Measurements from ENCODE around the gene COL25A1.

COL25A1 gene

GRCh38 chr4:108868606-108869227 lies 433.7 kb downstream of the COL25A1 start:
- H3K27ac ChIP-seq (ENCODE audit: low read length), result no peak overlapping the region
- H3K9me3 ChIP-seq (ENCODE audit: control insufficient read depth, low read depth, low read length), result no peaks in the 10 kb centered on the region
- no peak overlapping the region for H3K4me3 ChIP-seq (ENCODE audit: low read length)
- no peaks in the 10 kb centered on the region for H3K27me3 ChIP-seq (ENCODE audit: control insufficient read depth, insufficient read depth, low read length)
- no peaks in the 10 kb centered on the region for H3K4me1 ChIP-seq (ENCODE audit: control insufficient read depth, low read depth, low read length)
- no peaks in the 10 kb centered on the region for H3K36me3 ChIP-seq (ENCODE audit: control insufficient read depth, low read depth, low read length)
- no peak overlapping the region for H3K9ac ChIP-seq (ENCODE audit: low read length)

DNA sequence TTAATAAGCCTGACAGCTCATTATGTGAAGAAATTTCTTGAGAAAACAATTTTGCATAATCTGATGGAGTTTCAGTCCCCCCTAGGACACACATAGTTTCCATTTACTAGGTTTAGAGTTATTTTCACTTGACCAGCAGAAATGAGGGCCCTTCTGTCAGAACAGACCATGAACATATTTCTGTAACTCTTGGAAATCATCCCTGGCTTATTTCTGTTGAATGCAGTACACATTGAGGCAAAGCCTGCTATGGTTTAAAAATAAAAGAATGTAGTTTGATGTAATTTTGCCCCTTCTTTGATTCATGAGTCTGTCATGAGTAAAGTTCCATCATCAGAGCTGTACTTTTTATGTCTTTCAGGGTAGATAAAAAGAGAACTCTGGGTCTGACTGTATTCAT lies 435.0 kb downstream of the COL25A1 start:
- no peak overlapping the region for H3K4me3 ChIP-seq (ENCODE audit: low read length)
- H3K9me3 ChIP-seq (ENCODE audit: control insufficient read depth, low read depth, low read length), result no peaks in the 10 kb centered on the region

GRCh38 chr4:108861334-108861733 lies 441.1 kb downstream of the COL25A1 start:
- no peak overlapping the region for H3K9ac ChIP-seq (ENCODE audit: low read length)
- no peaks in the 10 kb centered on the region for H3K27me3 ChIP-seq (ENCODE audit: control insufficient read depth, insufficient read depth, low read length)
- H3K36me3 ChIP-seq (ENCODE audit: control insufficient read depth, low read depth, low read length), result no peaks in the 10 kb centered on the region
- H3K27ac ChIP-seq (ENCODE audit: low read length), result no peak overlapping the region
- no peaks in the 10 kb centered on the region for H3K9me3 ChIP-seq (ENCODE audit: control insufficient read depth, low read depth, low read length)
- H3K4me1 ChIP-seq (ENCODE audit: control insufficient read depth, low read depth, low read length), result peaks cover 5% of the 10 kb centered on the region
- no peak overlapping the region for H3K4me3 ChIP-seq (ENCODE audit: low read length)

More for the DNA sequence above, 435.0 kb downstream of the COL25A1 start:
- Histone ChIP-seq H3K9ac (ENCODE audit: low read length) (no peak overlapping the region), H3K27ac (ENCODE audit: low read length) (no peak overlapping the region), H3K36me3 (ENCODE audit: control insufficient read depth, low read depth, low read length) (no peaks in the 10 kb centered on the region), H3K4me1 (ENCODE audit: control insufficient read depth, low read depth, low read length) (no peaks in the 10 kb centered on the region), H3K27me3 (ENCODE audit: control insufficient read depth, insufficient read depth, low read length) (no peaks in the 10 kb centered on the region)

DNA sequence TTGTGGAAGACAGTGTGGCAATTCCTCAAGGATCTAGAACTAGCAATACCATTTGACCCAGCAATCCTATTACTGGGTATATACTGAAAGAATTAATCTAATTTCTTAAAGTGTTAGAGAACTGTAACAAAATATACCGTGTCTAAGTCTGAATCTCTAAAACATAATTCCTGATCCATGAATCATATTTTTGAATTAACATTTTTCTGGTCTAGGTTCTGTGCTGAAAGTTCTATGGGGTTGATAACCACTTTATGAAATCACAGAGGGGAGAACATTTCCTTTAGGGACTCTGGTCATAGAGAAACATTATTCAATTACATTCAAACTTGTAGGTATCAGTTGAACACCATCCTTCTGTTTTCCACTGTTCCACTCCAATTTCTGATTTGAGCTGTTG lies 447.7 kb downstream of the COL25A1 start:
- H3K27ac ChIP-seq (ENCODE audit: low read length), result no peak overlapping the region
- H3K9ac ChIP-seq (ENCODE audit: low read length), result no peak overlapping the region
- no peaks in the 10 kb centered on the region for H3K9me3 ChIP-seq (ENCODE audit: control insufficient read depth, low read depth, low read length)
- peaks cover 9% of the 10 kb centered on the region for H3K4me1 ChIP-seq (ENCODE audit: control insufficient read depth, low read depth, low read length)
- H3K4me3 ChIP-seq (ENCODE audit: low read length), result no peak overlapping the region
- H3K36me3 ChIP-seq (ENCODE audit: control insufficient read depth, low read depth, low read length), result no peaks in the 10 kb centered on the region
- no peaks in the 10 kb centered on the region for H3K27me3 ChIP-seq (ENCODE audit: control insufficient read depth, insufficient read depth, low read length)

GRCh38 chr4:108852691-108853090 lies 449.8 kb downstream of the COL25A1 start:
- Histone ChIP-seq H3K27ac (ENCODE audit: low read length) (no peak overlapping the region), H3K36me3 (ENCODE audit: control insufficient read depth, low read depth, low read length) (no peaks in the 10 kb centered on the region), H3K4me1 (ENCODE audit: control insufficient read depth, low read depth, low read length) (peaks cover 12% of the 10 kb centered on the region), H3K4me3 (ENCODE audit: low read length) (no peak overlapping the region), H3K9ac (ENCODE audit: low read length) (no peak overlapping the region), H3K27me3 (ENCODE audit: control insufficient read depth, insufficient read depth, low read length) (no peaks in the 10 kb centered on the region), H3K9me3 (ENCODE audit: control insufficient read depth, low read depth, low read length) (no peaks in the 10 kb centered on the region)

GRCh38 chr4:108851366-108851765 lies 451.1 kb downstream of the COL25A1 start:
- no peaks in the 10 kb centered on the region for H3K9me3 ChIP-seq (ENCODE audit: control insufficient read depth, low read depth, low read length)
- no peak overlapping the region for H3K4me3 ChIP-seq (ENCODE audit: low read length)
- no peaks in the 10 kb centered on the region for H3K36me3 ChIP-seq (ENCODE audit: control insufficient read depth, low read depth, low read length)
- no peaks in the 10 kb centered on the region for H3K27me3 ChIP-seq (ENCODE audit: control insufficient read depth, insufficient read depth, low read length)
- H3K9ac ChIP-seq (ENCODE audit: low read length), result no peak overlapping the region
- H3K27ac ChIP-seq (ENCODE audit: low read length), result no peak overlapping the region
- H3K4me1 ChIP-seq (ENCODE audit: control insufficient read depth, low read depth, low read length), result peaks cover 12% of the 10 kb centered on the region

DNA sequence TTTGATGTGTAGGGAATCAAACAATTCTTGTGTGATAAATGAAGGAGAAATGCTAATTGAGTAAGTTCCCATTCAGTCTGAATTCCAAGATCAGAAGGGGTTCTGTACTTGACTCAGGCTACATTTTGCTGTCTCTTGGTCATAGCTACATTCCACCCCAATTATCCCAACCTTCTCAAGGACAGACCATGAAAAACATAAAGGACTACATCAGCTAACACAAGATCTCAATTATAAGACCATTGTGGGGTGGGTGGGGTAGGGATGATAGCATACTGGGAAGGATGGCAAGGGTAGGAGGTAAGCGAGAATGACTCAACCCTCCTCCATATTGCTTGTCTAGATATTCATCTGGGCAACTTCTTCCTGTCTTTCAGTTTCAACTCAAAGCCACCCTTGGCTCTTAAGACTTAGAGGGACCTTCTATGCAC lies 452.2 kb downstream of the COL25A1 start:
- H3K4me3 ChIP-seq (ENCODE audit: low read length), result no peak overlapping the region
- H3K4me1 ChIP-seq (ENCODE audit: control insufficient read depth, low read depth, low read length), result peaks cover 12% of the 10 kb centered on the region
- no peaks in the 10 kb centered on the region for H3K27me3 ChIP-seq (ENCODE audit: control insufficient read depth, insufficient read depth, low read length)
- no peaks in the 10 kb centered on the region for H3K9me3 ChIP-seq (ENCODE audit: control insufficient read depth, low read depth, low read length)
- no peak overlapping the region for H3K9ac ChIP-seq (ENCODE audit: low read length)
- H3K36me3 ChIP-seq (ENCODE audit: control insufficient read depth, low read depth, low read length), result no peaks in the 10 kb centered on the region
- no peak overlapping the region for H3K27ac ChIP-seq (ENCODE audit: low read length)

- Histone ChIP-seq H3K27ac (ENCODE audit: low read length) (no peak overlapping the region), H3K36me3 (ENCODE audit: control insufficient read depth, low read depth, low read length) (no peaks in the 10 kb centered on the region), H3K9me3 (ENCODE audit: control insufficient read depth, low read depth, low read length) (no peaks in the 10 kb centered on the region), H3K4me1 (ENCODE audit: control insufficient read depth, low read depth, low read length) (peaks cover 12% of the 10 kb centered on the region), H3K27me3 (ENCODE audit: control insufficient read depth, insufficient read depth, low read length) (no peaks in the 10 kb centered on the region), H3K4me3 (ENCODE audit: low read length) (no peak overlapping the region), H3K9ac (ENCODE audit: low read length) (no peak overlapping the region)
Observed at GRCh38 chr4:108849611-108850168, 452.8 kb downstream of the COL25A1 start.

DNA sequence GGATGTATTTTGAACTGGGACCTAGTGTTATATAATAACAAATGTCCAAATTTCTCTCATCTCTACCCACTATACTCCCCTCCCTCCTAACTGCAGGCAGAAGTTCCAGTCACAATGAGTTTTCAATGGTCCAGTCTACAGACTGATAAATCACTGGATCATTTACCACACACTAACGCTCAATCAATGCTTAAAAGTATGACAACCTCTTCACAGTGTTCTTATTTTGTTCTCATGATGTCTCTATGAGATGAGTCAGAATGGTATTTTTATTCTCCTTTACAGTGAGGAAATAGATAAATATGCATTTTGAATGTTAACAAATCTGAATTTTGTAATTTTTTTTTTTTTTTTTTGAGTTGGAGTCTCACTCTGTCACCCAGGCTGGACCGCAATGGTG lies 455.9 kb downstream of the COL25A1 start:
- H3K27me3 ChIP-seq (ENCODE audit: control insufficient read depth, insufficient read depth, low read length), result no peaks in the 10 kb centered on the region
- H3K4me1 ChIP-seq (ENCODE audit: control insufficient read depth, low read depth, low read length), result peaks cover 7% of the 10 kb centered on the region
- no peaks in the 10 kb centered on the region for H3K9me3 ChIP-seq (ENCODE audit: control insufficient read depth, low read depth, low read length)
- no peak overlapping the region for H3K27ac ChIP-seq (ENCODE audit: low read length)
- no peak overlapping the region for H3K9ac ChIP-seq (ENCODE audit: low read length)
- no peaks in the 10 kb centered on the region for H3K36me3 ChIP-seq (ENCODE audit: control insufficient read depth, low read depth, low read length)
- H3K4me3 ChIP-seq (ENCODE audit: low read length), result no peak overlapping the region

- Histone ChIP-seq H3K36me3 (ENCODE audit: control insufficient read depth, low read depth, low read length) (no peaks in the 10 kb centered on the region), H3K27me3 (ENCODE audit: control insufficient read depth, insufficient read depth, low read length) (no peaks in the 10 kb centered on the region), H3K4me3 (ENCODE audit: low read length) (no peak overlapping the region), H3K9me3 (ENCODE audit: control insufficient read depth, low read depth, low read length) (no peaks in the 10 kb centered on the region), H3K4me1 (ENCODE audit: control insufficient read depth, low read depth, low read length) (no peaks in the 10 kb centered on the region), H3K27ac (ENCODE audit: low read length) (no peak overlapping the region), H3K9ac (ENCODE audit: low read length) (no peak overlapping the region)
Observed at GRCh38 chr4:108840426-108840975, 462.0 kb downstream of the COL25A1 start.

DNA sequence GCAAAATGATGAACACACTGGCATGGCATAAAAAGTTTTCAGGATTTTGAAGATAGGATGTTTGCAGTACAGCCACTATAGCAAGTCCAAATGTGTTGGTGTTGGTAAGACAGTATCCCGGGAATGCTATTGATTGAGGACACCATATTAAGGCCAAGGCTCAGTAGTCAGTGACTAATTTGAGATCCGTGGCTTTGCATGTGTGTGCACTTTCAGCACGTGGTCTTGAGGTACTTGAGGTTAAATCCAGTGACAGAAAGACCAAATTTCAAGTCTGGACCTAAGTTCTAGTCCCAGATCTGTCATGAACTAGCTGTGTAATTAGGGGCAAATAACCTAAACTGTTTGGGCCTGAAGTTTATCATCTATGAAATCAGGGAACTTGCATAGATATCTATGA lies 463.1 kb downstream of the COL25A1 start:
- Histone ChIP-seq H3K9ac (ENCODE audit: low read length) (no peak overlapping the region), H3K27me3 (ENCODE audit: control insufficient read depth, insufficient read depth, low read length) (no peaks in the 10 kb centered on the region), H3K27ac (ENCODE audit: low read length) (no peak overlapping the region), H3K36me3 (ENCODE audit: control insufficient read depth, low read depth, low read length) (no peaks in the 10 kb centered on the region), H3K4me3 (ENCODE audit: low read length) (no peak overlapping the region), H3K4me1 (ENCODE audit: control insufficient read depth, low read depth, low read length) (no peaks in the 10 kb centered on the region), H3K9me3 (ENCODE audit: control insufficient read depth, low read depth, low read length) (no peaks in the 10 kb centered on the region)

GRCh38 chr4:108838451-108838850 lies 464.0 kb downstream of the COL25A1 start:
- Histone ChIP-seq H3K27me3 (ENCODE audit: control insufficient read depth, insufficient read depth, low read length) (no peaks in the 10 kb centered on the region), H3K27ac (ENCODE audit: low read length) (no peak overlapping the region), H3K4me1 (ENCODE audit: control insufficient read depth, low read depth, low read length) (no peaks in the 10 kb centered on the region), H3K36me3 (ENCODE audit: control insufficient read depth, low read depth, low read length) (no peaks in the 10 kb centered on the region), H3K9me3 (ENCODE audit: control insufficient read depth, low read depth, low read length) (no peaks in the 10 kb centered on the region), H3K4me3 (ENCODE audit: low read length) (no peak overlapping the region), H3K9ac (ENCODE audit: low read length) (no peak overlapping the region)
